CD4-positive, alpha-beta T cell treated with Interferon alpha-2 for 1 hour (primary cell): ENCODE results near the gene GMPS.
"Not testable (repeated sequence)": the region's sequence is repeated elsewhere in the genome, so short reads cannot be mapped to it uniquely, and the experiment has no call there.

Experiments
- DNase-seq, 2 donors: peaks; one replicate each; pipeline ENCODE4 v3.0.0-alpha.2; 2020 to 2022

GMPS gene

DNA sequence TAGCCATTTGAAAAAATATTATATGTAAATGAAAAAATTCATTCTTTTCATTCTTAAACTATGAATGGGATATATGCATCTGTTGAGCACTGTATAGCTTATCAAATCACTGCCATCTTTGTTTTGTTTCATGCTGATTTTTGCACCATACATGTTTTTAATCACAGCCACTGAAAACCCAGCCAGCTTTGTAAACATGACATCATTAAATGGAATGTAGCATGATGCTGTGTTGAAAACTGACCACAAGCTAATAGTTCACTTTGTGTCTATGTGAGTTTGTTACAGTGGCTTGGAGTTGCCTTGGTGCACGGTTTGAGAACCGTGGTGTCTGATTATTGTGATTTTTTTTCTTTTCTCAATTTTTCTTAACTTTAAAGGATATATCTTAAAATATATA lies 75.7 kb downstream of the GMPS start:
- DNase-seq, result no peak

DNA sequence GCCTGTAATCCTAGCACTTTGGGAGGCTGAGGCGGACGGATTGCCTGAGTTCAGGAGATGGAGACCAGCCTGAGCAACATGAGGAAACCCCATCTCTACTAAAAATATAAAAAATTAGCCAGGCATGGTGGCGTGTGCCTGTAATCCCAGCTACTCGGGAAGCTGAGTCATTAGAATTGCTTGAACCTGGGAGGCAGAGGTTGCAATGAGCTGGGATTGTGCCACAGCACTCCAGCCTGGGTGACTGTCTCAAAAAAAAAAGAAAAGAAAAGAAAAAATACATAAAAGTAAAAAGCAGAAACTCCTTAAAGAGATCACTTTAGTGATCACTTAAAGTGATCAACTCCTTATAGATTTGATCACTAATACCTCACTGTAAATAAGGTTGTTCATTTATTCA lies 78.0 kb downstream of the GMPS start:
- no peak for DNase-seq

DNA sequence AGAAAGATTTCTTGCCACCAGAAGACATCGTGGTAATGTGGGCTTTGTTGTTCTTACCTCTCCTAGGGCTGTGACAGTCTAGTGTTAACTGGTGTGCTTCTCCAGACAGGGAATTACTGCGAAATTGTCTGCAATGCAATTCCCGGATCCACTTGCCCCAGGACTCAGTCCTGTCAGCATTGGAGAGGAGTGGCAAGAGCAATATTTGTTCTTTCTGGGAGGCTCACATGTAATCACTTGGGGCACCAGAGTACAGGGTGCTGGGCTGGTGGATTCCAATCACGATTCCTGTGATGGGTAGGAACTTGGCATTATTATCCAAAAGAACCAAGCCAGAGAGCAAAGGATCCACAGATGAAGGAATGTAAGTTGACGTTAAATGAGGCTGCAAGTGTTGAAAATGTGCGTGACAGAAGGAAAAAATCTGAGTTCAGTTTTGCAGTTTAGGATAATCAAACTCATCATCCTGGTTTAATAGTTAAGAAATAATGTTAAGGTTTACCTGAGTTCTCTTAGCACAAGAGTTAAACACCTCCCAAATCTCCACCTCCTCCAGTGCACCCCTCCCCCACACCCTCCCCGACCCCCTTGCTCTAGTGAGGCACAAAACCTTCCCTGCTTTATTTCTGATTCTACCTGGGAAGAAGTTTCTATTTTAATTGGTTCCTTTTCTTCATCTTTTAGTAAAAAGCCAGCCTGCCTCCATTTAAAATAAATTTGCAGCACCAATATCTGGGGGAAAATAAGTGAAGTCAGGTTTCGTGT lies 79.2 kb downstream of the GMPS start:
- DNase-seq, result no peak

DNA sequence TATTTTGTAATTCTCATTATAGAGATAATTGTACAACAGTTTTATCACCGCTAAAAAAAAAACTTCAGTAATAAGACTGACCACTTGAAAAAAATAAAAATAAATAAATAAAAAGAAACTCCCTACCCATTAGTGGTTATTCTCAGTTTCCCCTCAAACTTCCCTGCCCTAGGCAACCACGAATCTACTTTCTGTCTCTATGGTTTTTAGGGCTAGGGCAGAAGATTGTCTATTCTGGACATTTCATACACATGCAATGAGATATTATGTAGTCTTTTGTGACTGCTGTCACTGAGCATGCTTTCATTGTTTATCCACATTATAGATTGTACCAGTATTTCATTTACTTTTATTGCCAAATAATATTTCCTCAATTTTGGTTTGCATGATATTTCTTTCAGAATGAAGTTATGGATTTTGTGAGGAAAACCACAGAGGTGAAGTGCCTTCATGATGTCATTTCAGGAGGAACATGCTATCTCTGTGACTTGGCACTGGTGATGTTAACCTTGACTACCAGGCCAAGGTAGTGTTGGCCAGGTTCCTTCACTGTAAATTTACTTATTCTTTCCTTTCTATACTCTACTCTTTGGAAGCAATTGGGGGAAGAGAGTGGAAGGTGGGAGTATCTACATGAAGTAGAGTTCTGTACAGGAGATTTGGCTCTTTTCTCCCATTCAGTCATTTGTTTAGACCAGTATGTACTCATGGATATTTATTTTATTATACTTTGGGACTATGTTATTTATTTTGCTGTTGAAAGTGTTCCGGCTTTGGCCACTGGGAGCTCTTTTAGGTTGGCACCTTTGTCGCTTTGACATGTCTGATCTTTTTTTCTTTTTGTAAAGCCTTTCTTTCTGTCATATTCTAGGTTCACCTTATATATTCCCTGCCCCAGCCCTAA lies 86.3 kb downstream of the GMPS start:
- no peak for DNase-seq

DNA sequence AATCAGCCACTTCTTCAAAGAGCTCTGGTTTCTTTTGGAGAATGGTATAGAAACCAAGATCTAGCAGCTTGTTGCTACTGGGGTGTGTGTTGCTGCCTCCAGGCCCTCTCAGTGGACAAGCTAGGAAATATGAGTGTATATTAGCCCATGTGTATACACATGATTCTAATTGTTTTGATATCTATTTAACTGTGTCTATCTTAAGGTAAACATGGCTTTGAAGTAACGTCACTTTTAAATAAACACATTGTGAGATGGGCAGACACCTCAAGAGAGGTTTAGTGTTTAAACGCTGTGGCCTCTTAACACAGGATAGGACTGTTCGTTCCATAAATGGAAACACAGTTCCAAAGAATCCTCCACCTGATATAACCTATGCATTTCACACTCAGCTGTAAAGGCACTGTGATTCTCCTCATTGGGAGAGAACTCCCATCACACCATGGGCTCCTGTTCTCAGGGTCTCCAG lies 87.0 kb downstream of the GMPS start:
- no peak for DNase-seq

DNA sequence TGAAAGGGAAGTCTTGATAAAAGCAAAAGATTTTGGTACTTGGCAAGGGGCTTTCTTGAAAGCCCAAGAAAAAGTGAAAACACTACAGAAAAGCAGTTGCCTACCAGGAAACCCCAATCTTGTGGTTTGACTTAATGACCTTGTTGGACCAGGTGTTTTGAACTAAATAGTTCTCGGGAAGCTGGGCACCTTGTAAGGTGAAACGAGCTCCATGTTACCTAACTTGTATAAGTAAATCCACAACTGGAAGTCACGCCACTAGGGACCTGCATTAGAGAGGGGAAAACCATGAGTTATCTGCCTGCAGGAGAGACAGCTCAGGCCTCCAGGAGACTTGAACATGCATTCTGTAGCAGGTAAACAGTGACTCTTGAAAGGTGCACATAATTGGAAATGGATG lies 88.2 kb downstream of the GMPS start:
- DNase-seq, result no peak

DNA sequence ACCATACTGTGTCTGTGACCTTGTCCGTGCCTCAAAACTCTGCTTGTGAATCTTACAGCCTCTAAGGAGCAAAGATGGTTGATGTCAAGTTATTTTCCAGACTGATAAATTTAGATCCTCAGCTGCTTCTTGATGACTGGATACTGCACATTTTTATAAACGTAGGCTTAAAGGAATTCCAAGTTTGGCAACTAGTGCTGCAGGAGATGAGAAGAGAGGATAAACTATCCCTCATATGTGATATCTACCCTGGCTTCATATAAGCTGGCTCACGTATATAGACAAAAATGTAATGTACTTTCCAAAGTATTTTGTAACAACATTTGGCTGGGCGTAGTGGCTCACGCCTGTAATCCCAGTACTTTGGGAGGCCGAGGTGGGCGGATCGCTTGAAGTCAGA lies 89.6 kb downstream of the GMPS start:
- DNase-seq, result no peak

DNA sequence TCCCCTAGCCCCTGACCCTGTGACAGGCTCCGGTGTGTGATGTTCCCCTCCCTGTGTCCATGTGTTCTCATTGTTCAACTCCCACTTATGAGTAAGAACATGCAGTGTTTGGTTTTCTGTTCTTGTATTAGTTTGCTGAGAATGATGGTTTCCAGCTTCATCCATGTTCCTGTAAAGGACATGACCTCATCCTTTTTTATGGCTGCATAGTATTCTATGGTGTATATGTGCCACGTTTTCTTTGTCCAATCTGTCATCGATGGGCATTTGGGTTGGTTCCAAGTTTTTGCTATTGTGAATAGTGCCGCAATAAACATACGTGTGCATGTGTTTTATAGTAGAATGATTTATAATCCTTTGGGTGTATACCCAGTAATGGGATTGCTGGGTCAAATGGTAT lies 90.6 kb downstream of the GMPS start:
- not testable (repeated sequence) for DNase-seq

DNA sequence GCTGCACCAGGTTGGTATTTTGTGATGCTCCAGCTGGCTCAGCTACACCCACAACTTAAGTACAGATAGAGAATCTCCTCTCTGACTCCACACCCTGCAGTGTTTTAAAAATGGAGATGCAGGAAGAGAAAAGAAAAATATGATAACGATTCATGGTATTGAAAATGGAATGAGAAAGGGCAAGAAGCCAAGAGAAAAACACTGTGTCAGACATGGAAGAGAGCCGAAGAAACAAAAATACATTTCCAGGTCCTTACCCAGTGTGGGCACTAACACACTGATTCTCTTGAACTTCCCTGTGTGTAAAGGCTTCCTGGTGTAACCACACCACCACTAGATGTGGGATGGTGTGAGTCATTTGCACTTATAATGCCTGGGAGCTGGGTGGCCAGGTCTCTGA lies 93.1 kb downstream of the GMPS start:
- no peak for DNase-seq

DNA sequence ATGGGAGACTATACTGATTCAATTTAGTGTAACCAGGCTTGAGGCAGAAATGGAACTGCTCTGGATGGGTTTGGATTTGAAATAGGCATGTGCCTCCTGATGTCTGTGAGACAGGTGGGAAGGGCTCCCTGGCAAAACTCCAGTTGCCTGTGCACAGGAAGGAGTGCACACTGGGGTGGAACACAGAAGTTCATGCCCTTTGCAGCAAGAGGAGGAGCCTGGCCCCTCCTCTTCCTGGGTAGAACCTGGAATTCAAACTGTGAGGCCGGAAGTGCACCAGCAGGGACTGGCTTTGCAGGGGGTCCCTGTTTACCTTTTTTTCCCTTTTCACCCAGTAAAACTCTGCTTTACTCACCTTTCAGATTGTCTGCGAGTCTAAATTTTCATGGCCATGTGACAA lies 99.9 kb downstream of the GMPS start:
- DNase-seq, result no peak

DNA sequence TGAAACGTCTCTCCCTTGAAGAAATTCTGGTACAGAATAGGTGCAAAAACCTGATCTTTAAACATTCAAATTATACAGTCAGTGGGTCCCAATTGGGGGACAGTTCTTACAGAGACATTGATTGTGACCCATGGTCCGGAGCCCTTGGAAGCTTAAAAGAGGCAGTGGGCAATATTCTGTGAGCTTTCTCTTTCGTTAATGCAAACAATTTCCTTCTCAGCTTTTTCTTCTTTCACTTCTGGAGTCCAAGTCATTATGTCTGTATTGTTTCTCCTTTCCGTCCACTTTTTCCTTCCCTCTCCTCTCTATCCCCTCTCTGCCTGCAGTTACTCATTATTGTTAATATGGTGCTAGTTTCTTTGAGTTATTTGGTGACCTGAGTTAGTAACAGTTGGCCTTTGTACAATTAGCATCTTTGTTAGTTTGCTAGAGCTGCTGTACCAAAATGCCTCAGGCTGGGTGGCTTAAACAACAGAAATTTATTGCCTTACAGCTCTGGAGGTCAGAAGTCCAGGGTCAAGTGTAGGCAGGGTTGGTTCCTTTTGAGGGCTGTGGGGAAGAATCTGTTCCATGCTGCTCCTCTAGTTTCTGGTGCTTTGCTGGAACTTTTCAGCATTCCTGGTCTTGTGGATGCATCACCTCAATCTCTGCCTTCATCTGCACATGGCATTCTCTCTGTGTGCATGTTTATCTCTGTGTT lies 102.6 kb downstream of the GMPS start:
- DNase-seq, result no peak

DNA sequence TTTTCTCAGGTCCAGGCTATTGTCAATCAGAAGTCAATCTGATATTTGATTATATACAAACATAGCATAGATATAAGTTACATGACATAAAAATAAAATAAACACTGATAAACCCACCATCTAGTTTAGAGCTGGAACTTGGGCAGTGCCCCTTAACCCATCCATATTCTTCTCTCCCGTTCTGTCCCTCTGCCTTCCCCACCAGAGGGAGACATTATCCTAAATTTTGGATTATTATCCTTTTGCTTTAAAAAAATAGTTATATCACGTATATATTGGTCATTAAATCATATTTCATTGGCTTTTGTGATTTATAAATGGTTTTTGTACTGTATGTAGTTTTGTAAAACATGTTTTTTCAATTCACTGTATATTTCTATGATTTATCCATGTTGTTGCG lies 107.9 kb downstream of the GMPS start:
- DNase-seq, result no peak

DNA sequence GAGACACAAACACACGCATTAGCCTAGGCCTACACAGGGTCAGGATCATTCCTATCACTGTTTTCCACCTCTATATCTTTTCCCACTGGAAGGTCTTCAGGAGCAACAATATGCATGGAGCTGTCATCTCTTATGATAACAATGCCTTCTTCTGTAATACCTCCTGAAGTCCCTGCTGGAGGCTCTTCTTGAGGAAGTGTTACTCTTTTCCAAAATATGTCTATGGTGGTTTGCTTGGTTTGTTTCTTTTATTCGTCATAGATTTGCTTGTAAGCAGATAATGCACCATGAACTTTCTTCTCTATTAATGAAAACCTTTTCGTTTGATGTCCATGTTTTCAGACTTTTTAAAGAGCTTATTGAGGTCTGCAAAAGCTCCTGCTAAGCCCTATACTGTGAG lies 109.3 kb downstream of the GMPS start:
- no peak for DNase-seq

DNA sequence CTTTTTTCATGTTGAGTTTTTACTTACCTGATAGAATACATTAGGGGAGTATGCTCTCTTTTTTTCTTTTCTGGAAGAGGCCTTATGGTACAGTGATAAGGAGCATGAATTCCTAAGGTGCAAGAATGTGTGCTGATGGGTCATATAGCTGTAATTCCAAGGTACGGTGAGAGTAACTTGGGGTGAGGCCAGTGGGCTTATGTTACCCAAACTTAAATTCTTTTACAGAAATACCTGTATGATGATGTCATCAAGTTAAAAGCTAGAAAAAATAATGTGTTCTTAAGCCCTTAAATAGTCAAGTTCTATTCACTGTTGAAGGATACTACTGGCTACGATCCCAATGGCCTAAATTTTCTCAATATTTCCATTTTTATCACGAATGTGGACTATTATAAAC lies 111.2 kb downstream of the GMPS start:
- DNase-seq, result no peak

DNA sequence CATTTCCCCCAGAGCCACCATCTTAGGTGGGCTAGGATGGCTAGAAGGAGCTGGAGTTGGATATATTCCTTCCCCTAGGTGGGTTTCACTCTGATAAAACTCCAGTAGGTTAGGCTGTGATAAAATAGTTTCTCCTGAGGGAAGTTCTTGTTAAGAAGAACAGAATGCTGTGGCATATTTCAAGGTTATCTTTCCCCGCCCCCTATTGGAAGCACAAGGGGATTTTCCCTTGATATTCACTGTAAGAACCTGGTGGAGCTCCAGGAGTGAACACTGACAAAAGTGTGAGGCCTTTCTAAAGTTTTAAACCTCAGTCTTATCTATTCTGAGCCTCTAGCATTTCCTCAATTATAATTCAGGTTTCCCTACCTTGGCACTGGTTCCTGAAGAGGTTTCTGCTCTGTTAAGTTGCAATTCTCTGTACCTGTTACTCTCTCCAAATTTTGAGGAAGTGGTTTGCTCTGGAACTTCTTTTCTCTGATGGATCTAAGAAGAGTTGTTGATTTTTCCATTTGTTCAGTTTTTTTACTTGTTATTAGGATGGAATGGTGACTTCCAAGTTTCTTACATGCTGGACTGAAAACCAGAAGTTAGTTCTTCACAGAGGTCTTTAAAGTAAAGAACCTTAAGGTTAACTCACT lies 113.5 kb downstream of the GMPS start:
- no peak for DNase-seq

DNA sequence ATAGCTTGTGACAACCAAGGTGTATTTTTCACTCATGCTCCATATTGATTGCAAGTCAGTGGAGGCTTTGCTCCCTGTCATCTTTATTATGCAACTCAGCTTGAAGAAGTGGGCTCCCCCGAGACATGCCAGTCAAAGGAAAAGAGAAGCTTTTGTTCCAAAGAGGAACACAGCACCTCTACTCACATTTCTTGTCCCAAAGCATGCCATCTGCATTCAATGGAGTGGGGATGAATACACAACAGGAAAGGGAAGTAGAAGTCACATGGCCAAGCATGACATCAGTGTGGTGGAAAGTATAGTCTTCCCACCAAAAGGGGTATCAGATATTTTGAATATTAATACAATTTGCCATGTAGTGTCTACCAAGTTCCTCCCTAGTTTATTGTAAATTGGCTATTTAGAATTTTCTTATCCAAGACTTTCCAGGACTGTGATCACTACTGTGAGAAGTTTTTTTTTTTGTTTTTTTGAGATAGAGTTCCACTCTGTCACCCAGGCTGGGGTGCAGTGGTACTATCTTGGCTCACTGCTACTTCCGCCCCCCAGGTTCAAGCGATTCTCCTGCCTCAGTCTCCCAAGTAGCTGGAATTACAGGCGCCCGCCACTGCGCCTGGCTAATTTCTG lies 114.5 kb downstream of the GMPS start:
- no peak for DNase-seq

DNA sequence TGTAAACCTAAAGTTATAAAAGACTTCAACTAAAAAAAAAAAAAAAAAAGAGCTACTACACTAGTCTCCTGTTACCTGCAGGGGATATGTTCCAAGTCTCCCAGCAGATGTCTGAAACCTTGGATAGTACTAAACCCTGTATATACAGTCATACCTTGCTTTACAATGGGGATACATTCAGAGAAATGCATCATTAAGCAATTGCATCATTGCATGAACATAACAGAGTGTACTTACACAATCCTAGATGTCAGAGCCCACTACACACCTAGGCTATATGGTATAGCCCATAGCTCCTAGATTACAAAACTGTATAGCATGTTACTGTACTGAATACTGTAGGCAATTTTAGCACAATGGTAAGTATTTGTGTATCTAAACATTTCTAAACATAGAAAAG lies 119.1 kb downstream of the GMPS start:
- DNase-seq, result no peak

DNA sequence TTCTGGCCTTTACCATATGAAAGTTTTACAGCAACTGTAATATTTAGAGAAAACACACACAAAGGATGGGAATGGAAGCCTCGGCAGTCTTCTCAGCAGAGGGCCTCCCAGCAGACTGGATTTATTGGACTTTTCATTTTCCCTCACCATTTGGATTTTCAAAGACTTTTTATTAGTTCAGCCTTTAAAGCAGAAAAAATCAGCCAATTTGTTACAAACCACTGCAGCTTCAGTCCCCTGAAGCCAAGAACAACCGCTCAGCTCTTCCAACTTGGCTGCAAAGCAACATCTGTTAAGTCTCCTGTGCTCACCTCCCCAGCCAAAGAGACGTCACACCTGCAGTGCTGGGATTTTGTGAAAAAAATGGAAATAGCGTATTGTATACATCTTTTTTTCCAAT lies 120.8 kb downstream of the GMPS start:
- no peak for DNase-seq

DNA sequence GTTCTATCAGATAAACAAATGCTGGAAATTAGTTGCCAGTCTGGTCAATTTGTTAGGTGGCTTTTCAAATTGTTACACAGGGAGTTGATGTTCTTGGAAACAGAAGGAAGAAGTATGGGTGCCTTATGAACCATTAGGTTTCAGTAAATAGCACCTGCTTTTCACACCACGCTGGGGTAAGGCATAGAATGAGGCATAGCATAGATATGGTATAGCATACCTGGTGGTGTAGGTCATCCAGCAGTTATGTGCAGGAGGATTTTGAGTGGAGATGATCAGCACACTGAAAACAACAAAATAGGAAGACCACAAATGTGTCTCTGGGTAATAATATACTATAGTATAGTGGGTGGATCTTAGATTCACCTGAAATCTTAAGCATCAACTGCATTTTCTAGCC lies 121.4 kb downstream of the GMPS start:
- no peak for DNase-seq
